Neutrophil (primary cell): ENCODE measurements around the gene OR4E2.

ENCODE experiments used
- H3K27ac ChIP-seq: fragments of 200-600 bp; sonication (generic); 2 replicates; pipeline ENCODE4 v1.5.1; 2016; ENCODE audit warnings: mild to moderate bottlenecking, moderate library complexity
- H3K27me3 ChIP-seq: fragments of 200-600 bp; sonication (generic); 2 replicates; pipeline ENCODE4 v1.6.0; 2016; ENCODE audit warnings: mild to moderate bottlenecking
- H3K36me3 ChIP-seq: fragments of 200-600 bp; sonication (generic); 2 replicates; pipeline ENCODE4 v1.5.1; 2017
- H3K4me1 ChIP-seq, 2 experiments: fragments of 200-600 bp in 1 of 2; sonication (generic) in 1 of 2; 1 replicate in 1 of 2; 2 replicates in 1 of 2; pipeline versions ENCODE4 v1.5.1 to v1.6.1; 2013 to 2016; ENCODE audit warnings: low read depth in 1 of 2, low read length in 1 of 2, mild to moderate bottlenecking in 1 of 2, moderate library complexity in 1 of 2; ENCODE audit not compliant: control insufficient read depth in 1 of 2, insufficient read depth in 1 of 2
- H3K4me3 ChIP-seq, 2 experiments: fragments of 200-600 bp in 1 of 2; sonication (generic) in 1 of 2; 1 replicate in 1 of 2; 2 replicates in 1 of 2; pipeline ENCODE4 v1.5.1; 2013 to 2016; ENCODE audit warnings: low read depth in 1 of 2, low read length in 1 of 2, mild to moderate bottlenecking in 1 of 2, moderate library complexity in 1 of 2
- H3K9me3 ChIP-seq: fragments of 200-600 bp; sonication (generic); 2 replicates; pipeline ENCODE4 v1.5.1; 2016
- TF ChIP-seq, protein P1 (sequence below): fragments of 200-600 bp; sonication (generic); IDR thresholded peaks from 2 replicates; pipeline ENCODE4 v1.5.1; 2016; ENCODE audit warnings: antibody characterized with exemption

The OR4E2 gene

GRCh38 chr14:21712036-21712435 is 58.4 kb downstream of the OR4E2 start:
- TF ChIP-seq, protein P1, sequence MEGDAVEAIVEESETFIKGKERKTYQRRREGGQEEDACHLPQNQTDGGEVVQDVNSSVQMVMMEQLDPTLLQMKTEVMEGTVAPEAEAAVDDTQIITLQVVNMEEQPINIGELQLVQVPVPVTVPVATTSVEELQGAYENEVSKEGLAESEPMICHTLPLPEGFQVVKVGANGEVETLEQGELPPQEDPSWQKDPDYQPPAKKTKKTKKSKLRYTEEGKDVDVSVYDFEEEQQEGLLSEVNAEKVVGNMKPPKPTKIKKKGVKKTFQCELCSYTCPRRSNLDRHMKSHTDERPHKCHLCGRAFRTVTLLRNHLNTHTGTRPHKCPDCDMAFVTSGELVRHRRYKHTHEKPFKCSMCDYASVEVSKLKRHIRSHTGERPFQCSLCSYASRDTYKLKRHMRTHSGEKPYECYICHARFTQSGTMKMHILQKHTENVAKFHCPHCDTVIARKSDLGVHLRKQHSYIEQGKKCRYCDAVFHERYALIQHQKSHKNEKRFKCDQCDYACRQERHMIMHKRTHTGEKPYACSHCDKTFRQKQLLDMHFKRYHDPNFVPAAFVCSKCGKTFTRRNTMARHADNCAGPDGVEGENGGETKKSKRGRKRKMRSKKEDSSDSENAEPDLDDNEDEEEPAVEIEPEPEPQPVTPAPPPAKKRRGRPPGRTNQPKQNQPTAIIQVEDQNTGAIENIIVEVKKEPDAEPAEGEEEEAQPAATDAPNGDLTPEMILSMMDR, result no peak
- Histone ChIP-seq H3K36me3 (no peaks in the 10 kb centered on the region), H3K4me1 (no peaks in the 10 kb centered on the region), H3K27ac (no peak overlapping the region), H3K4me3 (no peak overlapping the region), H3K9me3 (peaks cover 5% of the 10 kb centered on the region), H3K27me3 (peaks cover 41% of the 10 kb centered on the region)

DNA sequence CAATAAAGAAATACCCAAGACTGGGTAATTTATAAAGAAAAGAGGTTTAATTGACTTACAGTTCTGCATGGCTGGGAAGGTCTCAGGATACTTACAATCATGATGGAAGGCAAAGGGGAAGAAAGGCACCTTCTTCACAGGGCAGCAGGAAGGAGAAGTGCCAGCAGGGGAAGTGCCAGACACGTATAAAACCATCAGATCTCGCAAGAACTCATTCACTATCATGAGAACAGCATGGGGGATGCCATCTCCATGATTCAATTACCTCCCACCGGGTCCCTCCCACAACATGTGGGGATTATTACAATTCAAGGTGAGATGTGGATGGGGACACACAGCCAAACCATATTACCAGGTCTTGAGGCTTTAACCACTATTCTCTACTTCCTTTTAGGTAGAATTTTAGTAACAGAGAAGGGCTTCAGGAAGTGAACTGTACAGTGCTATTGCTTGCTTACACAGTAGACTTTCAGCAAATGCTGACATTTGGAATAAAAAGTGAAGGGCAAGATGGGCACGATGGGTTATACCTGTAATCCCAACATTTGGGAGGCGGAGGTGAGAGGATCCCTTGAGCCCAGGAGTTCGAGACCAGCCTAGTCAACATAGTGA is 60.8 kb downstream of the OR4E2 start:
- Histone ChIP-seq H3K4me3 (no peak overlapping the region), H3K4me1 (no peaks in the 10 kb centered on the region), H3K36me3 (no peaks in the 10 kb centered on the region), H3K9me3 (no peaks in the 10 kb centered on the region), H3K27me3 (peaks cover 45% of the 10 kb centered on the region), H3K27ac (no peak overlapping the region)
- TF ChIP-seq, protein P1, result no peak
